SHP77 (cell line): ENCODE results near the gene VPS54.

Experiments
- DNase-seq, 2 experiments: peaks; one replicate each; lab custom pipeline; 2025; lab: John Stamatoyannopoulos, UW

The VPS54 gene

DNA sequence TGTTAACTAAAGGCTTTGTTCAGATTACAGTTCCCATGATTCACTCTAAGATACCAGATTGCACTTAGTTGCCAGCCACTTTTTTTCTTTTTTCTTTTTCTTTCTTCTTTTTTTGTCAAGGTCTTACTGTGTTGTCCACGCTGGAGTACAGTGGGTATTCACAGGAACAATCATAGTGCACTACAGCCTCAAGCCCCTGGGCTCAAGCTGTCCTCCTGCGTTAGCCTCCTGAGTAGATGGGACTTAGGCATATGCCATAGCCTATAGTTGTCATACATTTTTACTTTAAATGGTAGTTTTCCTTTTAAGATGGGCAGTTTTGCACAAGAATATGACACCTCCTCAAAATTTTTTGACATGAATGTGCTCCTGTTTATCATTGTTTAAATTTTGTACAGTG is 175.4 kb downstream of the VPS54 start:
- DNase-seq, result no peak

DNA sequence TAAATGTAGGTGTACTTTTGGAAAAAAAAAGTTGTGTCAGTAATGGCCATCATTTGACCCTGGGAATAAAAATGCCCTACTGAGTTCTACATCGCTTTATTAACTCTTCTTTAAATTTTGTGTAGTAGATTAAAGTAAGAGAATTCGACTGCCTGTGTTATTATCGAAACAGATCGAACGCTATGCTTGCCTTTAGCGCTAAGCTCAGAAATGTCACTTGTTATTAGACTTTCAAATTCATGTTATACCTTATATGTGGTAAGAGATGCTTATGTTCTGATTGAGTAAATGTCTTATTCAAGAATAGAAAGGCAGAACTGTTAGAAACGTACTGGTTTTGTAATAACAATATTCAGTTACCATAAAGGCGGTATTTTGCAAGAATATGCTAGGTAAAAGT is 176.1 kb downstream of the VPS54 start:
- DNase-seq, result no peak

DNA sequence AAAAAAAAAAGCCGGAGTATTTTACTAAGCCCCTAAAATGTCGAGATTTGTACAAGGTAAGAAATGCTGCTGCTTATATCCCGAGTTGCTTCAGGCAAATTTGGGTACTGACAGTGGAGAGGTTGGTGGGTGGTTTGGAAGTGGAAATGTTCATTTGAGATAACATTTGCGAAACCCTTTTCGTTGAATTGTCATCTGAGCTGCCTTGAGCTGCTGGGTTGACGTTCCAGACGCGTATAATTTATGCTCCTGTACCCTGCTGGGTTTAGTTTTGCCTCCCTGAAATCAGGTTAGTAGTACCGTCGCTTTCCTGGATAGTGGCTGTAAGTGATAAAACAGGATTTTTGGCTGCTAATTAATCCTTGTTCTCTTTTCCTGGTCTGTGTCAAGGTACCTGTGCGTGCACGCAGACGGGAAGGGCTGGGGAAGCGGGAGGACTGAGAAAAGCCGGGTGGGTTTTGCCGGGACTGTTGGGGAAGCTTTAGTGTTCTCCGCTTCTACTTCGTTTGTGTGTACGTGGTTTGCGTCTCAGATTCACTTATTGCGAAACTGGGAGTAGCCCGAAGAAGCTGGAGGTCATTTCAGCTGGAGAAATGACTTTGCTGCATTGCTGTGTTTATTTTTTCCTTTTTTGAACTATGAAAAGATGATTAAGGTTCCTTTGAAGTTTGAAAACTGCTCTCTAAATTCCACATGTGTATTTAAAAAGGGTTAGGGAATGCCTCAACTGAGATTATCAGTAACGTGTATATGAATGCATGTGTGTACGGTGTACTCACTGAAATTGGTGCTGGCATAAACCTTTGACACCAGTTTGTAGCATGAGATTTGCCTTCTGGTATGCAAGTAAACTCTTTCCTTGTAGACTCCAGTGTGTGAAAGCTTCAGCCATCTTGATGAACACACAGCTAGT is 176.8 kb downstream of the VPS54 start:
- DNase-seq, result peak in 1 of 2 experiments; percentile 14
